Measurements from ENCODE around the gene SEC61A1. TPM values are rescaled to one million over a fixed set of nuclear protein-coding genes. Genes with fewer than 3 reads are reported as not detected.

The SEC61A1 gene
- total RNA-seq: 100 to 1,000 TPM; 146 to 148 TPM

DNA sequence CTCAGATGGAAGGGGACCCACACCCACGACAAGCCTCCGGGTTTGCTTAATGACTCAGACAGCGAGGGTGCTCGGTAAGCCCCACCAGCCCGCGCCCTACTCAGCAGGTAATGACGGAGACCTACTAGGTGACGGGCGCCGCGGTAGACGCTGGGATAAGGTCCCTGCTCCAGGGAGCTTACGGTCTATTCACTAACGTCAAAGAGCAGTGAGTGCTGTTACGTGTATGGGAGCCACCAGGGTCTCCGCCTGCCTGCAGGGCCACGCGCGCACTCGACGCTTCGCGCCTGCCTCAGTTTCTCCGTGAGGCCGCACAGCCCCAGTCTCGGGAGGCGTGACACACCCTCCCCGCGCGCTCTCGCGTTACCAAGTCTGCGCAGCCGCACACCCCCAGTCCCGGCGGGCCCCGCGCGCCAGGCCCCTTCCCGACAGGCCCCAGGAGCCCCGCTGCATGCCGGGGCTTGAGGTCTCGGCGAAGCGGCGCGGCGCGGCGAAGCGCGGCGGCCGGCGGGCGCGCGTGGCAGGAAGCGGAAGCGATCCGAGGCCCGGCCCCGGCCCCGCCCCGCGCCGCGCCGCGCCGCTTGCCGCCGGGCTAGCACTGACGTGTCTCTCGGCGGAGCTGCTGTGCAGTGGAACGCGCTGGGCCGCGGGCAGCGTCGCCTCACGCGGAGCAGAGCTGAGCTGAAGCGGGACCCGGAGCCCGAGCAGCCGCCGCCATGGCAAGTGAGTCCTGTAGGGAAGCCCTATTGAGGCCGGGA is at the start of gene SEC61A1:
Gene SEC61A1, plus strand, starts transcription at position 601 of the 758 bp plus-strand sequence. Its CDS starts 116 bp downstream, at position 717.
- DNase-seq (peak; percentile 96), ATAC-seq (peak; percentile 97)
- Mint-ChIP-seq H3K9me3 (ENCODE audit: insufficient read depth) (no peaks in the 10 kb centered on the region), H3K27ac (peak within 1 kb of the TSS; percentile 98), H3K27me3 (ENCODE audit: low read depth) (peaks cover 2% of the 10 kb centered on the region), H3K36me3 (ENCODE audit: low read depth) (peaks cover 38% of the 10 kb centered on the region), H3K4me3 (peak within 1 kb of the TSS; percentile 97), H3K4me1 (ENCODE audit: low read depth) (peaks cover 43% of the 10 kb centered on the region)
- CTCF ChIA-PET: interaction anchor here (2.1 kb wide), 1 partner anchor 81 kb away, joined by 5 read pairs; no protein-coding TSS in a partner anchor
- POLR2A ChIA-PET: interaction anchor here (1.0 to 1.2 kb wide), 3 partner anchors 11 to 269 kb away, joined by 3 to 5 read pairs (median 3); partner anchors contain the start of gene RUVBL1

DNA sequence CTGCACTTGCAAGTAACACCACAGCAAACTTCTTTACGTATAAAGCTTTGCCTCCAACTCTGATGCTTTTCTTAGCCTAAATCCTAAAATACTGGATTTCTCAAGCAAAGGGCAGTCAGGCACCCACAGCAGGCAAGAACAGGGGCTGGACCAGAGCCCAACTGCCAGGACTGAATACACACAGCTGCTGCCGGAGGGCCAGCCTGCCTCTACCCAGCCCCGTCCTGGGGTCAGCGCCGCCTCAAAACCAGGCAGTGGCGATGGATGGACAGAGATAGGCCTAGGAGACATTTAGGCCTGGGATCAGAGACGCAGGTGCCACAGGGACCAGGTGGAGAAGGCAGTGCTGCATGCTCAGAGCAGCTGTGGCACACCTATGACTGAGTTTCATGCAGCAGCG is 47.6 kb upstream of the SEC61A1 start:
- Mint-ChIP-seq H3K4me1 (ENCODE audit: low read depth) (no peaks in the 10 kb centered on the region), H3K27ac (no peak overlapping the region), H3K27me3 (ENCODE audit: low read depth) (peaks cover 7% of the 10 kb centered on the region), H3K9me3 (ENCODE audit: insufficient read depth) (no peaks in the 10 kb centered on the region), H3K4me3 (no peak overlapping the region), H3K36me3 (ENCODE audit: low read depth) (no peaks in the 10 kb centered on the region)
- DNase-seq (no peak), ATAC-seq (no peak)
- POLR2A ChIA-PET: no interaction called here
- CTCF ChIA-PET: no interaction called here

DNA sequence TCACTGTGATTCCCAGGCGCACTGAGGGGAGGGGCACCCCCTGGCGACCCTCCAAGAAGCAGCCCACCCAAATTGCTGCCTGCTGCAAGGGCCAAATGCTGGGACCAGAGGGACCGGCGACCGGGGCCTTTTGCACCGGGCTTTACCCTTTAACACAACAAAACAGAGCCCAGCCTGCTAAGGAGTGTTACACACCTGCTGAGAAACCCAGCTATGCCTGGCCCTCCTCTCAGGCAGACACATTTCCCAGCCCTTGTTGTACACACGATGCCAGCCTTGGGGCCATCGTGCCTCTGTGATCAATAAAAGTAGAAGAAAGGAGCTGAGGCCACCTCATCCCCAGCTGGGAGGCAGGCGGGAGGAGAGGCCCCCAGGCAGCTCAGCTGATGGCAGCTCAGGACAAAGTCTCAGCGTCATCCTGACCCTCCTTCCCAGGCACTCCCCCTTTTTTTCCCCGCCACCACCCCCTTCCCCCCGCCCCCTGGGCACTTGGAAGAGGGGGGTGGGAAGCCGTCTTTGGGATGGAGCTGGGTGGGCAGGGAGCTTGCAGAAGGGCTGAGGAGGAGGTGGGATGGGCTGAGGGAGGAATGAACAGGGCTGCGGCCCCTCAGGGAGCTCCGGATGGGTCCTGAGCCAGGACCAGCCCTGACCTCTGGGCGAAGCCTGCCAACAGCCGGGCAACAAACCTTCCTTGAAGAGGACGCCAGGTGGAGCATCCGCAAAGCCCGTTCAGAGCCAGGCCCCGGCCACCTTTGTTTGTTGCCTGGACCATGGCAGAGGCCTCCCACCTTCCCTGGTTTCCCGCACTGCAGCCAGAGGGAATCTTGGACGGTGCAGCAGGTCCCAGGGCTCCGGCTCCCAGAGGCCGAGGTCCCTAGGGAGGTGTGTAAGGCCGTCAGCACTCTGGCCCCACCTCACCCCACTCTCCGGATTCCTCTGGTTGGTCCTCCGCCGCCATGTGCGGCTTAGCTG is 45.9 kb upstream of the SEC61A1 start:
- no peak overlapping the region for H3K27ac Mint-ChIP-seq
- ChIA-PET CTCF (no interaction called here), POLR2A (no interaction called here)
- DNase-seq (no peak), ATAC-seq (no peak)
- H3K27me3 Mint-ChIP-seq (ENCODE audit: low read depth): peaks cover 7% of the 10 kb centered on the region
- H3K4me3 Mint-ChIP-seq: no peak overlapping the region
- peaks cover 2% of the 10 kb centered on the region for H3K4me1 Mint-ChIP-seq (ENCODE audit: low read depth)
- no peaks in the 10 kb centered on the region for H3K9me3 Mint-ChIP-seq (ENCODE audit: insufficient read depth)
- no peaks in the 10 kb centered on the region for H3K36me3 Mint-ChIP-seq (ENCODE audit: low read depth)

DNA sequence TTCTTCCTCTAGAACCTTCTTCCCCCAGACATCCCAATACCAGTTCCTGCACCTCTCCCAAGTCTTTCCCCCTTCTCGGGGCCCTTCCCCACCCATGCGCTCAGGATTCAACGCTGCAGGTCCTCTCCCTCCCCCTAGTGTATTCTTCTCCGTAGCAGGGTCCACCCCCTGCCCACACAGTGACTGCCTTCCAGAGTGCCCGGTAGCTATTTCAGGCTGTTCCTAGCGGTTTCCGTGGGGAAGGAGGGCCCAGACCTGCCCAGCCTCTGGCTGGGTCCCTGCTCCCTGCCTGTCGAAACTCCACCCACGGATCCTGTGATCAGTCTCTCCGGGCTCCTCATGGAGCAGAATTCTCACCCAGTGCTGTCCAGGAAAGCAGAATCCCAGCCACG is 45.2 kb upstream of the SEC61A1 start:
- POLR2A ChIA-PET: no interaction called here
- H3K36me3 Mint-ChIP-seq (ENCODE audit: low read depth): no peaks in the 10 kb centered on the region
- H3K4me3 Mint-ChIP-seq: no peak overlapping the region
- CTCF ChIA-PET: no interaction called here
- ATAC-seq: no peak
- H3K27me3 Mint-ChIP-seq (ENCODE audit: low read depth): peaks cover 5% of the 10 kb centered on the region
- H3K27ac Mint-ChIP-seq: no peak overlapping the region
- no peaks in the 10 kb centered on the region for H3K9me3 Mint-ChIP-seq (ENCODE audit: insufficient read depth)
- no peak for DNase-seq
- peaks cover 5% of the 10 kb centered on the region for H3K4me1 Mint-ChIP-seq (ENCODE audit: low read depth)

DNA sequence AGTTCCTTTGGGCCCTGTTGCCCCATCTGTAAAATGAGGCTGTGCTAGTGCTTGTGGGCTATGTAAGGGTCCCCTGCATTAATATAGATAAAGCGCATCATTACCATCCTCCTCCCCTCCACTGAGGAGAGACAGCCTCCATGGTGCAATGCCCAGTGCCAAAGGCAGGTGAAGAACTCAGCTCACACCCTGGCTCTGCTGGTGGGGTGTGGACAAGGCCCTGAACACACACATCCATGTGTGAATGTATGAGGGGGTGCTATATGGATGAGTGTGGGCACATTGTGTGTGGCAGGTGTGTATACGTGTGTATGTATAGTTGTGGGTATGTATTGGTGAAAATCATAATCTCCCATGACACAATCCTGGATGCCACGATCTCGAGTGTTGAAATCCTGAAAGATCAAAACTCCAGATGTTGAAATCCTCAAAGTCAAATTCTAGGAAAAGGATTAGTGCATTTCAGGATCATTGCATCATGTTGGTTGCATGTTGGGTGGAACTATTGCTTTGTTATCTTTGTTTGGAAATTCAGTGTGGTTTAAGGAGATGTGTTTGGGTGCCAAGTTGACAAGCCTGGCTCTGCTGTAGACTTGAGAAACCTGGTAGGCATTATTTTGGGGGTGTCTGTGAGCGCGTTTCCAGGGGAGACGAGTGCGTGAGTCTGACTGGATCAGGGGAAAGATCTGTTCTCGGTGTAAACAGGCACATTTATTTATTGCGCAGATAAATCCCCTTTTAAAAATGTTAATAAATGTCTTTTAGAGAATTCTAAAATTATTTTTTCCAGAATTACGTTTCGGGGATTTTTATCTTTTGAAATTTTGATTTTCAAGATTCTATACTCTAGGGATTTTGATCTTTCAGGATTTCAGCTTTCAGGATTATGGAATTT is 42.0 kb upstream of the SEC61A1 start:
- peaks cover 5% of the 10 kb centered on the region for H3K4me1 Mint-ChIP-seq (ENCODE audit: low read depth)
- no peaks in the 10 kb centered on the region for H3K9me3 Mint-ChIP-seq (ENCODE audit: insufficient read depth)
- POLR2A ChIA-PET: no interaction called here
- H3K4me3 Mint-ChIP-seq: no peak overlapping the region
- DNase-seq: no peak
- CTCF ChIA-PET: no interaction called here
- ATAC-seq: no peak
- H3K27me3 Mint-ChIP-seq (ENCODE audit: low read depth): no peaks in the 10 kb centered on the region
- no peak overlapping the region for H3K27ac Mint-ChIP-seq
- no peaks in the 10 kb centered on the region for H3K36me3 Mint-ChIP-seq (ENCODE audit: low read depth)

DNA sequence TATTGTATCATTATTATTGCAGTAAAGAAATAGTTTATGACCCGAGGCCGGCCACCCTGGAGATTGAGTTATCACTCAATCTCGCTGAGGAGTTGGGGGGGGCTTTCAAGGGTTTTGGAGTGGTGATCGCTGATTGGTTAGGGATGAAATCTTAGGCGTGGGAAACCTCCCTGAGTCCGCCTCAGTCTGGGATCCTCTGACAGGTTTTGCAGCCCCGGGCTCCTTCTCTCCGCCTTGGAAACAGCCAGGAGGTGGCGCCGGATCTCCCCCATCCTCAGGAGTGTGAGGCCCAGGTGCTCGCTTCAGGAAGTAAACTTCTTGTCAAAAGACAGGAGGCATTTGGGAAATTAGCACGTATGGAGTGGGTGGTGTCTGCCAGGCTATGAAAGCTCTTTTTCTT is 41.1 kb upstream of the SEC61A1 start:
- ATAC-seq (no peak), DNase-seq (peak; percentile 35)
- CTCF ChIA-PET: no interaction called here
- POLR2A ChIA-PET: no interaction called here
- no peak overlapping the region for H3K27ac Mint-ChIP-seq
- peaks cover 2% of the 10 kb centered on the region for H3K27me3 Mint-ChIP-seq (ENCODE audit: low read depth)
- H3K36me3 Mint-ChIP-seq (ENCODE audit: low read depth): no peaks in the 10 kb centered on the region
- no peaks in the 10 kb centered on the region for H3K9me3 Mint-ChIP-seq (ENCODE audit: insufficient read depth)
- H3K4me1 Mint-ChIP-seq (ENCODE audit: low read depth): peaks cover 5% of the 10 kb centered on the region
- H3K4me3 Mint-ChIP-seq: no peak overlapping the region

DNA sequence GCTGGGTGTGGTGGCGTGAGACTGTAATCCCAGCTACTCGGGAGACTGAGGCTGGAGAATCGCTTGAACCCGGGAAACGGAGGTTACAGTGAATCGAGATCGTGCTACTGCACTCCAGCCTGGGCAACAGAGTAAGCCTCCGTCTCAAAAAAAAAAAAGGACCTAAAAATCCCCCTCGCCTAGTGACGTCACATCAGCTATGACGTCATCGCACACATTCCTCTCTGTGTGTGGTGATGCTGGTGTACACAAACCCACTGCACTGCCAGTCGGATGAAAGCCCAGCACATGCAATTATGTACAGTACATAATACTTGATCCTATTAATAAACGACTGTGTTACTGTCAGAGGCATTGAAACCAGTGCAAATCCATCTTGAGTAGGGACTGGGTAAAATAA is 40.2 kb upstream of the SEC61A1 start:
- ChIA-PET POLR2A (no interaction called here), CTCF (no interaction called here)
- H3K4me1 Mint-ChIP-seq (ENCODE audit: low read depth): peaks cover 5% of the 10 kb centered on the region
- H3K36me3 Mint-ChIP-seq (ENCODE audit: low read depth): peaks cover 2% of the 10 kb centered on the region
- H3K9me3 Mint-ChIP-seq (ENCODE audit: insufficient read depth): peaks cover 4% of the 10 kb centered on the region
- ATAC-seq: no peak
- no peak for DNase-seq
- H3K4me3 Mint-ChIP-seq: no peak overlapping the region
- peaks cover 7% of the 10 kb centered on the region for H3K27me3 Mint-ChIP-seq (ENCODE audit: low read depth)
- no peak overlapping the region for H3K27ac Mint-ChIP-seq

DNA sequence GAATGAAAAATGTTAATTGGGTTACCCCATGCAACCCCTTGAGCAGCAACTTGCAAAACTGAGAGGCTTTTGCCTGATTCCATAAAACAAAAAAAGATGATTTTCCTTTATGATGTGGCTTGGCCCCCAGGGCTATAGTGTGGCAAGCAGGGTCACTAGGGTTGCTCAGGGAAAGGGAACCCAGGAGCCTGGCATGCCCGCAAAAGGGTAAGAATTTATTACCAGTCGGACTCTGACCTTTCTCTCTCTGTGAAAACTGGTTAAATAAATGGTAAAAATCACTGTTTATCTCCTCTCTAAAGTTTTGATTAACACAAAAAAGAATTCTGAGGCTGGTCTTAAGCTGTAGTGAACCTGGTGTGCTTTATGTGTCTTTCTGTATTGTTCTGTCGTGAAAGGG is 37.7 kb upstream of the SEC61A1 start:
- Mint-ChIP-seq H3K4me3 (no peak overlapping the region), H3K4me1 (ENCODE audit: low read depth) (peaks cover 5% of the 10 kb centered on the region), H3K36me3 (ENCODE audit: low read depth) (peaks cover 2% of the 10 kb centered on the region), H3K9me3 (ENCODE audit: insufficient read depth) (peaks cover 4% of the 10 kb centered on the region), H3K27ac (no peak overlapping the region), H3K27me3 (ENCODE audit: low read depth) (peaks cover 7% of the 10 kb centered on the region)
- DNase-seq (no peak), ATAC-seq (no peak)
- POLR2A ChIA-PET: no interaction called here
- CTCF ChIA-PET: no interaction called here

DNA sequence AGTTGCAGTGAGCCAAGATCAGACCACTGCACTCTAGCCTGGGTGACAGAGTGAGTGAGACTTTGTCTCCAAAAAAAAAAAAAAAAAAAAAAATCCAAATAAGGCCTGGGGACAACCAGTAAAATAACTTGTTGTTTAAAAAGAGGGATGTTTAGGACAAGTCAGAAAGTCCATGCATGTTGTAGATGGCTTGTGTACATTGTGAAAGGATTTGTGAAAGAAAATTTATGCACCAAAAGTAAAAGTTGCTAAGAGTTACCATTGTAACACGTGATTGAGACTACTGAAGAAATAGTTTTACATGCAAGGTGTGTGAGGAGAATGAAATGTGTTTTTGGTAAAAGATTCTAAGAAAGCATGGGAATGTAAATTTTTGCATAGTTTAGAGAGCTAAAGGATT is 35.7 kb upstream of the SEC61A1 start:
- ATAC-seq (no peak), DNase-seq (no peak)
- Mint-ChIP-seq H3K27ac (no peak overlapping the region), H3K4me3 (no peak overlapping the region), H3K4me1 (ENCODE audit: low read depth) (peaks cover 1% of the 10 kb centered on the region), H3K9me3 (ENCODE audit: insufficient read depth) (peaks cover 4% of the 10 kb centered on the region), H3K36me3 (ENCODE audit: low read depth) (peaks cover 2% of the 10 kb centered on the region), H3K27me3 (ENCODE audit: low read depth) (peaks cover 7% of the 10 kb centered on the region)
- POLR2A ChIA-PET: no interaction called here
- CTCF ChIA-PET: no interaction called here

DNA sequence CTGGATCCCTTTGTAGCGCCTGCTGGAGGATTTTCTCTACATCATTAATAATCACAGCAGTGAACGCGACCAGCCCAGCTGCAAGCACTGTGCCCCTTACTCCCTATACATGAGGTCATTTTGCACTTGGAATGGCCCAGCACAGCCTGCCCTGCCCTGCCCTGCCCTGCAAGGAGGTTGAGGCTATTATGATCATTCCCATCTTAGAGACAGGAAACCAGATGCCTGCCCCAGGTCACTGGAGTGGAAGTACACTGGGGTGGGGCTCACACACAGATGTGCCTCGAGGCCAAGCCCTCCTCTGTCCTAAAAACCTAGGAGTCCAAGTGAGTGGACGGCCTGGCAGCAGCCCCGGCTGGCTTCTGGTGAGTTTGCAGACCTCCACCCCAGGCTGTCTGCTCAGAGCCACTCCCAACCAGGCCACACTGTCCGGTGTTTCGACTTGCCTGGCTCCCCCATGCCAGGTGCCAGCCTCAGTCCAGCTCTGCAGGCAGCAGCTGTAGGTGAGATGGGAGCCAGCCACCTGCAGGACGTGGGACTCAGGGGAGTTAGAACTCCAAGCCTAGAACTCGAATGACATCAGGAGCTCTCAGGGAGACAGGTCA is 30.4 kb upstream of the SEC61A1 start:
- Mint-ChIP-seq H3K4me3 (no peak overlapping the region), H3K27me3 (ENCODE audit: low read depth) (peaks cover 12% of the 10 kb centered on the region), H3K9me3 (ENCODE audit: insufficient read depth) (no peaks in the 10 kb centered on the region), H3K4me1 (ENCODE audit: low read depth) (no peaks in the 10 kb centered on the region), H3K27ac (no peak overlapping the region), H3K36me3 (ENCODE audit: low read depth) (no peaks in the 10 kb centered on the region)
- ChIA-PET POLR2A (no interaction called here), CTCF (no interaction called here)
- no peak for DNase-seq
- no peak for ATAC-seq

DNA sequence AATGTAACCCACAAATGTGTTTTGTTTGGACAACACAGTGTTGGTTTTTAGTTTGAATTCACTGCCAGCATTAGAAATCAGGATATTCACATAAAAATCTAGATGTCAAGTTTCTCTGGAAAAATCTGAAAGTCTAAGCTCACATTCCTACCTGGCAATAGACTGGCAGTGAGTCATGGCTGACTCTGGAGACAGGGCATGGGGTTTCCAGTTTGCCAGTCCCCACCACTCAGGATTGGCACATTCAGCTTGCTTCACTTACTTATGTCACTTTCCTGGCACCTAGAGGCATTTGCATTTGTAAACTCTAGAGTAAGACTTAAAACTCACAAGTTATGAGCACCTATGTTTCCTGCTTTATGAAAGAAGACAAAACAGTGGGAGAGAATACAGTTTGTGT is 19.1 kb upstream of the SEC61A1 start:
- ChIA-PET CTCF (no interaction called here), POLR2A (no interaction called here)
- ATAC-seq (no peak), DNase-seq (no peak)
- no peaks in the 10 kb centered on the region for H3K4me1 Mint-ChIP-seq (ENCODE audit: low read depth)
- no peaks in the 10 kb centered on the region for H3K9me3 Mint-ChIP-seq (ENCODE audit: insufficient read depth)
- peaks cover 3% of the 10 kb centered on the region for H3K27me3 Mint-ChIP-seq (ENCODE audit: low read depth)
- H3K4me3 Mint-ChIP-seq: no peak overlapping the region
- H3K36me3 Mint-ChIP-seq (ENCODE audit: low read depth): no peaks in the 10 kb centered on the region
- no peak overlapping the region for H3K27ac Mint-ChIP-seq

Data from activated CD8-positive, alpha-beta T cell treated with anti-CD3 and anti-CD28 coated beads, Interleukin-2, amount 10 ng/mL, durations not matched to agents 7 days and 5 days (primary cell).